ENCODE data around the gene PROSER1. TPM values are rescaled to one million over a fixed set of nuclear protein-coding genes. Genes with fewer than 3 reads are reported as not detected.
A peak's percentile ranks its signal among the peaks of the same experiment; 100 is the strongest.

Gene PROSER1
- total and polyA plus RNA-seq, 2 of the 4 experiments (the other 2 are of a cell fraction) = 2.0 to 13.4 TPM

DNA sequence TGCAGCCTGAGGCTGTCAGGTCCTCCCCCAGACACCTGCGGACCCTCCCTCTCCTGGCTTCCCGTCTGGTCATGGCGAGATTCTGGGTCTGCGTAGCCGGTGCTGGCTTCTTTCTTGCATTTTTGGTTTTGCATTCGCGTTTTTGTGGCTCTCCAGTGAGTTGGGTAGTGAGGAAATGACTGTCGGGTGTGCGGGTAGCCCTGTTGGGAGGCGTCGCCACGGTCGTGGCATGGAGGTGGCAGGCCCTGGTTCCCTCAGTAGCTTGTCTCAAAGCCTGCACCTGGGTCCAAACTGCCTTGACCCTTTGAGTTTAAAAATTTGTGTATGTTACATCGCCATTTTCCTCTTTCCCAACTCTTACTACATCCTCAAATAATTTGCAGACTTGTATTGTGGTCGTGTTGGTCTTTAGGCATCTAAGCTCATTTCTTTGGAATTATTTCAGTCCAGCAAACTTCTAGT is 711 bp upstream of the PROSER1 start:
- Histone ChIP-seq H3K18ac (ENCODE audit: low read depth, low read length) (0 out of 2 replicates have a peak overlapping the region, but pooled peaks have one; percentile 8), H3K27ac (ENCODE audit: insufficient read depth, low read length) (peak overlapping the region; percentile 77), H3K36me3 (ENCODE audit: control insufficient read depth, insufficient read depth, low read length) (no peaks in the 10 kb centered on the region), H4K20me1 (ENCODE audit: insufficient read depth, low read length) (peaks cover 4% of the 10 kb centered on the region; the same call in 1 of the 2 replicates), H2AK5ac (ENCODE audit: low read depth, low read length) (no peak overlapping the region; the same call in 1 of the 2 replicates), H2AFZ (replicated peaks; ENCODE audit: low read length, poor library complexity) (peak overlapping the region; percentile 98), H3K14ac (replicated peaks; ENCODE audit: low read depth, low read length) (peak overlapping the region; percentile 32; the same call in 1 of the 2 replicates), H2BK120ac (ENCODE audit: low read depth, low read length) (0 out of 2 replicates have a peak overlapping the region, but pooled peaks have one; percentile 10), H3K79me1 (ENCODE audit: low read depth in 1 of 2, low read length in 2 of 2) (peaks cover 14 to 28% of the 10 kb centered on the region in 2 experiments), H2AK9ac (replicated peaks; ENCODE audit: low read depth, low read length, poor library complexity) (peak overlapping the region; percentile 80), H3K9me3 (ENCODE audit: control insufficient read depth, insufficient read depth, low read length) (no peaks in the 10 kb centered on the region), H3K27me3 (ENCODE audit: control insufficient read depth, insufficient read depth, low read length) (no peaks in the 10 kb centered on the region), H2BK5ac (ENCODE audit: low read depth, low read length, poor library complexity, severe bottlenecking) (peak overlapping the region; percentile 52), H2BK20ac (ENCODE audit: low read depth, low read length) (no peak overlapping the region), H3K4me3 (ENCODE audit: insufficient read depth, low read depth, low read length) (peak overlapping the region; percentile 85), H3K9ac (ENCODE audit: low read depth, low read length) (peak overlapping the region; percentile 71), H3K56ac (ENCODE audit: extremely low read depth, insufficient read depth, low read length) (peak overlapping the region; percentile 55), H3K23ac (ENCODE audit: low read depth, low read length) (peak overlapping the region; percentile 20; the same call in 1 of the 2 replicates), H3K9me1 (ENCODE audit: insufficient read depth, low read length) (no peaks in the 10 kb centered on the region; the same call in 1 of the 2 replicates), H3K4me1 (ENCODE audit: control insufficient read depth, insufficient read depth, low read length) (peaks cover 2% of the 10 kb centered on the region; the same call in 1 of the 2 replicates), H4K5ac (ENCODE audit: low read depth, low read length) (peak overlapping the region; percentile 69), H4K91ac (ENCODE audit: insufficient read depth, low read depth, low read length) (peak overlapping the region; percentile 53; the same call in 1 of the 2 replicates), H3K4me2 (ENCODE audit: low read depth, low read length) (peak overlapping the region; percentile 95), H2BK15ac (ENCODE audit: low read depth, low read length) (no peak overlapping the region), H3K4ac (ENCODE audit: low read depth, low read length) (peak overlapping the region; percentile 62), H4K8ac (ENCODE audit: low read depth in 2 of 2, low read length in 2 of 2) (peak overlapping the region; percentile 52 to 89)
- DNase-seq (no peak), ATAC-seq (ENCODE audit: low read depth) (peak; percentile 5)
- no TSS peak for BruUV-seq (replicated peaks)
- dilution Hi-C loops (cut with HindIII; ENCODE audit: low sequenced_read_pairs, unreplicated experiment) = no loop called here
- TF ChIP-seq RAD21 (IDR thresholded peaks at IDR 0.05; ENCODE audit: low read length) (no peak), MAFK (IDR thresholded peaks at IDR 0.05; ENCODE audit: low read depth, low read length) (no peak), NFE2L2 (IDR thresholded peaks at IDR 0.05; ENCODE audit: low read depth, low read length) (no peak), SMC3 (IDR thresholded peaks at IDR 0.05; ENCODE audit: low read depth, low read length) (no peak), CHD1 (IDR thresholded peaks at IDR 0.05; ENCODE audit: low read depth, low read length) (no peak), MXI1 (IDR thresholded peaks at IDR 0.05; ENCODE audit: borderline replicate concordance, low read depth, low read length) (no peak), ELK1 (IDR thresholded peaks at IDR 0.05; ENCODE audit: borderline replicate concordance, low read depth, low read length) (no peak), BHLHE40 (IDR thresholded peaks at IDR 0.05; ENCODE audit: low read depth, low read length) (no peak)
- TF ChIP-seq, protein P1, sequence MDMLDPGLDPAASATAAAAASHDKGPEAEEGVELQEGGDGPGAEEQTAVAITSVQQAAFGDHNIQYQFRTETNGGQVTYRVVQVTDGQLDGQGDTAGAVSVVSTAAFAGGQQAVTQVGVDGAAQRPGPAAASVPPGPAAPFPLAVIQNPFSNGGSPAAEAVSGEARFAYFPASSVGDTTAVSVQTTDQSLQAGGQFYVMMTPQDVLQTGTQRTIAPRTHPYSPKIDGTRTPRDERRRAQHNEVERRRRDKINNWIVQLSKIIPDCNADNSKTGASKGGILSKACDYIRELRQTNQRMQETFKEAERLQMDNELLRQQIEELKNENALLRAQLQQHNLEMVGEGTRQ (IDR thresholded peaks at IDR 0.05; ENCODE audit: low read depth, low read length) = no peak
- in situ Hi-C loops (cut with MboI; ENCODE audit: low sequenced_read_pairs) = no loop called here
- 0% methylated on average over 1 of the region's 15 CpGs; no CpG with 5 or more reads in 1 of the 2 experiments for WGBS, 2 experiments (ENCODE audit: extremely low coverage in 2 of 2, insufficient read length in 1 of 2)
- CTCF ChIA-PET = interaction anchor here (0.6 kb wide), 1 partner anchor 1656 kb away, joined by 6 read pairs; no protein-coding TSS in a partner anchor
- intact Hi-C loops (cut with micrococcal nuclease) = loop anchor here (5.0 to 10.0 kb wide), 3 partner anchors 376 to 644 kb away; partner anchors contain the start of gene LHFPL6
- POLR2A ChIA-PET (ENCODE audit: unreplicated experiment) = no interaction called here
